Fibroblast of lung (primary cell): ENCODE measurements around the gene CST7.
"Not testable (repeated sequence)": the region's sequence is repeated elsewhere in the genome, so short reads cannot be mapped to it uniquely, and the experiment has no call there.

Experiments
- EZH2 ChIP-seq: IDR thresholded peaks from 2 replicates; pipeline ENCODE4 v1.5.1; 2012; ENCODE audit warnings: low read length, control low read depth, mild to moderate bottlenecking; ENCODE audit errors: missing control alignments
- TF ChIP-seq, protein P1 (sequence below), 2 donors: IDR thresholded peaks in 1 of 2; conservative IDR thresholded peaks in 1 of 2; 1 replicate in 1 of 2; 2 replicates in 1 of 2; pipeline ENCODE4 v1.5.1; 2011 to 2012; ENCODE audit warnings: low read length in 2 of 2, control low read depth in 1 of 2, inconsistent platforms in 1 of 2, low read depth in 1 of 2, mild to moderate bottlenecking in 1 of 2

- TF ChIP-seq, protein P1, sequence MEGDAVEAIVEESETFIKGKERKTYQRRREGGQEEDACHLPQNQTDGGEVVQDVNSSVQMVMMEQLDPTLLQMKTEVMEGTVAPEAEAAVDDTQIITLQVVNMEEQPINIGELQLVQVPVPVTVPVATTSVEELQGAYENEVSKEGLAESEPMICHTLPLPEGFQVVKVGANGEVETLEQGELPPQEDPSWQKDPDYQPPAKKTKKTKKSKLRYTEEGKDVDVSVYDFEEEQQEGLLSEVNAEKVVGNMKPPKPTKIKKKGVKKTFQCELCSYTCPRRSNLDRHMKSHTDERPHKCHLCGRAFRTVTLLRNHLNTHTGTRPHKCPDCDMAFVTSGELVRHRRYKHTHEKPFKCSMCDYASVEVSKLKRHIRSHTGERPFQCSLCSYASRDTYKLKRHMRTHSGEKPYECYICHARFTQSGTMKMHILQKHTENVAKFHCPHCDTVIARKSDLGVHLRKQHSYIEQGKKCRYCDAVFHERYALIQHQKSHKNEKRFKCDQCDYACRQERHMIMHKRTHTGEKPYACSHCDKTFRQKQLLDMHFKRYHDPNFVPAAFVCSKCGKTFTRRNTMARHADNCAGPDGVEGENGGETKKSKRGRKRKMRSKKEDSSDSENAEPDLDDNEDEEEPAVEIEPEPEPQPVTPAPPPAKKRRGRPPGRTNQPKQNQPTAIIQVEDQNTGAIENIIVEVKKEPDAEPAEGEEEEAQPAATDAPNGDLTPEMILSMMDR (conservative IDR thresholded peaks at IDR 0.05 in 1 of 2, IDR thresholded peaks at IDR 0.05 in 1 of 2; ENCODE audit: low read depth in 1 of 2, low read length in 2 of 2), result not testable (repeated sequence)
- TF ChIP-seq EZH2, result not testable (repeated sequence)
Measured at GRCh38 chr20:24929259-24929658, 19.8 kb upstream of the CST7 start.
